Gastroesophageal sphincter (tissue), 3 donors: Measurements from ENCODE around the gene PLPP3.

Source experiments
- POLR2A ChIP-seq, 2 donors: fragments of 450-650 bp; IDR thresholded peaks; one replicate each; pipeline ENCODE4 v1.6.1; 2017; ENCODE audit warnings: antibody characterized with exemption in 2 of 2, mild to moderate bottlenecking in 2 of 2, moderate library complexity in 1 of 2
- TF ChIP-seq, protein P1 (sequence below), 4 experiments: fragments of 200-600 bp in 2 of 4; fragments of 450-650 bp in 2 of 4; sonication (generic) in 1 of 4; IDR thresholded peaks; one replicate each; pipeline ENCODE4 v1.5.1; 2017 to 2019; ENCODE audit warnings: antibody characterized with exemption in 4 of 4, mild to moderate bottlenecking in 2 of 4, moderate library complexity in 2 of 4

DNA sequence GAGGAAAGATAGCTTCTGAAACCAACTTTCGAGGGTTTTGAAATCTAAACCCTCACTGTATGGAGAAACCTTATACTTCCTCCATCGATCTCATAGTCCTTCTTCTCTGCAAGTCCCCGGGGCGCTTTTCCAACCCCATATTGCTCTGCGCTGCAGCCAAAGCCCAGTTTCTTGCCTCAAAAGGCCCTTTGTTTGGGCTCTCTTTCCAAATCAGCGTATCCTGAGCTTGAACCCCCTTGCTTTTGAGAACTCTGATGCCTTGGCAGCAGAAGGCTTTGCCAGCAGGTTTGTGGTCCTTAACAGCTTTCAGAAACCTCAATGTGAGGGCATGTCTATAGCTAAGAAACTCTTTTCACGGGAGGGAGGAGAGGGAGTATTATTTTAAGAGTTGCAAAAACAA is 21.6 kb downstream of the PLPP3 start:
- no peak for TF ChIP-seq POLR2A (IDR thresholded peaks at IDR 0.05)
- TF ChIP-seq, protein P1, sequence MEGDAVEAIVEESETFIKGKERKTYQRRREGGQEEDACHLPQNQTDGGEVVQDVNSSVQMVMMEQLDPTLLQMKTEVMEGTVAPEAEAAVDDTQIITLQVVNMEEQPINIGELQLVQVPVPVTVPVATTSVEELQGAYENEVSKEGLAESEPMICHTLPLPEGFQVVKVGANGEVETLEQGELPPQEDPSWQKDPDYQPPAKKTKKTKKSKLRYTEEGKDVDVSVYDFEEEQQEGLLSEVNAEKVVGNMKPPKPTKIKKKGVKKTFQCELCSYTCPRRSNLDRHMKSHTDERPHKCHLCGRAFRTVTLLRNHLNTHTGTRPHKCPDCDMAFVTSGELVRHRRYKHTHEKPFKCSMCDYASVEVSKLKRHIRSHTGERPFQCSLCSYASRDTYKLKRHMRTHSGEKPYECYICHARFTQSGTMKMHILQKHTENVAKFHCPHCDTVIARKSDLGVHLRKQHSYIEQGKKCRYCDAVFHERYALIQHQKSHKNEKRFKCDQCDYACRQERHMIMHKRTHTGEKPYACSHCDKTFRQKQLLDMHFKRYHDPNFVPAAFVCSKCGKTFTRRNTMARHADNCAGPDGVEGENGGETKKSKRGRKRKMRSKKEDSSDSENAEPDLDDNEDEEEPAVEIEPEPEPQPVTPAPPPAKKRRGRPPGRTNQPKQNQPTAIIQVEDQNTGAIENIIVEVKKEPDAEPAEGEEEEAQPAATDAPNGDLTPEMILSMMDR (IDR thresholded peaks at IDR 0.05), result no peak
